ENCODE measurements around the gene R3HDM1.

GRCh38 chr2:135689679-135690078, 158.4 kb downstream of the R3HDM1 start:
- no peak for TF ChIP-seq POLR2AphosphoS5 (IDR thresholded peaks at IDR 0.05; ENCODE audit: insufficient read depth in 1 of 2, low read depth in 1 of 2)
- TF ChIP-seq, protein P1, sequence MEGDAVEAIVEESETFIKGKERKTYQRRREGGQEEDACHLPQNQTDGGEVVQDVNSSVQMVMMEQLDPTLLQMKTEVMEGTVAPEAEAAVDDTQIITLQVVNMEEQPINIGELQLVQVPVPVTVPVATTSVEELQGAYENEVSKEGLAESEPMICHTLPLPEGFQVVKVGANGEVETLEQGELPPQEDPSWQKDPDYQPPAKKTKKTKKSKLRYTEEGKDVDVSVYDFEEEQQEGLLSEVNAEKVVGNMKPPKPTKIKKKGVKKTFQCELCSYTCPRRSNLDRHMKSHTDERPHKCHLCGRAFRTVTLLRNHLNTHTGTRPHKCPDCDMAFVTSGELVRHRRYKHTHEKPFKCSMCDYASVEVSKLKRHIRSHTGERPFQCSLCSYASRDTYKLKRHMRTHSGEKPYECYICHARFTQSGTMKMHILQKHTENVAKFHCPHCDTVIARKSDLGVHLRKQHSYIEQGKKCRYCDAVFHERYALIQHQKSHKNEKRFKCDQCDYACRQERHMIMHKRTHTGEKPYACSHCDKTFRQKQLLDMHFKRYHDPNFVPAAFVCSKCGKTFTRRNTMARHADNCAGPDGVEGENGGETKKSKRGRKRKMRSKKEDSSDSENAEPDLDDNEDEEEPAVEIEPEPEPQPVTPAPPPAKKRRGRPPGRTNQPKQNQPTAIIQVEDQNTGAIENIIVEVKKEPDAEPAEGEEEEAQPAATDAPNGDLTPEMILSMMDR (IDR thresholded peaks at IDR 0.05), result no peak
- TF ChIP-seq POLR2A (IDR thresholded peaks at IDR 0.05), result no peak

All from vagina (tissue), 2 donors.